GM12873 (cell line): Measurements from ENCODE around the gene RBM47.

Experiments used
- CTCF ChIP-seq: IDR thresholded peaks from 2 replicates; pipeline ENCODE4 v1.5.1; 2012; ENCODE audit warnings: low read depth, mild to moderate bottlenecking, moderate library complexity, low read length, control low read depth; ENCODE audit not compliant: insufficient read depth; ENCODE audit errors: missing control alignments

The RBM47 gene

GRCh38 chr4:40395908-40396793 is 233.5 kb downstream of the RBM47 start:
- TF ChIP-seq CTCF: no peak

- TF ChIP-seq CTCF: no peak
Observed at GRCh38 chr4:40395166-40395900, 234.3 kb downstream of the RBM47 start.

GRCh38 chr4:40394236-40394635 is 235.4 kb downstream of the RBM47 start:
- no peak for TF ChIP-seq CTCF

GRCh38 chr4:40389986-40390385 is 239.7 kb downstream of the RBM47 start:
- no peak for TF ChIP-seq CTCF

- no peak for TF ChIP-seq CTCF
Observed at GRCh38 chr4:40388239-40388638, 241.4 kb downstream of the RBM47 start.

- no peak for TF ChIP-seq CTCF
Observed at GRCh38 chr4:40380647-40381046, 249.0 kb downstream of the RBM47 start.

GRCh38 chr4:40379248-40379647 is 250.4 kb downstream of the RBM47 start:
- no peak for TF ChIP-seq CTCF
